ENCODE results near the gene ARHGEF26.

DNA sequence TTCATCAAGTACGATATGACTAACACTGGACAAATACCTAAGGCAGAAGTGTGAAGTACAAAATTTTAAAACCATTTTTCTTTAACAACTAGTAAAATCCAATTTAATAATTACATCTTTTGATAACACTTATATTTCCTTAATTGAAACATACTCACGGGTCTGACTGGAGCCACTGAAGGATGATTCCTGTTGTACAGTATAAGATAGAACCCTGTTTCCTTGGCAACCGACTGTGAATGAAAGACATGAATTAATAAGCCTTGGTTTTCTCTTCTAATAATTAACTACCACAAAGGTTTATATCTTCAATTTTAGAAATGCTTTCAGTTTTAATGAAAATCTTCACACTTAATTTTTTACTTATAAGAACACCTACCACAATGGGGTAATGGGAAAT lies 183.7 kb downstream of the ARHGEF26 start:
- TF ChIP-seq POLR2A (IDR thresholded peaks at IDR 0.05): no peak
- TF ChIP-seq, protein P1, sequence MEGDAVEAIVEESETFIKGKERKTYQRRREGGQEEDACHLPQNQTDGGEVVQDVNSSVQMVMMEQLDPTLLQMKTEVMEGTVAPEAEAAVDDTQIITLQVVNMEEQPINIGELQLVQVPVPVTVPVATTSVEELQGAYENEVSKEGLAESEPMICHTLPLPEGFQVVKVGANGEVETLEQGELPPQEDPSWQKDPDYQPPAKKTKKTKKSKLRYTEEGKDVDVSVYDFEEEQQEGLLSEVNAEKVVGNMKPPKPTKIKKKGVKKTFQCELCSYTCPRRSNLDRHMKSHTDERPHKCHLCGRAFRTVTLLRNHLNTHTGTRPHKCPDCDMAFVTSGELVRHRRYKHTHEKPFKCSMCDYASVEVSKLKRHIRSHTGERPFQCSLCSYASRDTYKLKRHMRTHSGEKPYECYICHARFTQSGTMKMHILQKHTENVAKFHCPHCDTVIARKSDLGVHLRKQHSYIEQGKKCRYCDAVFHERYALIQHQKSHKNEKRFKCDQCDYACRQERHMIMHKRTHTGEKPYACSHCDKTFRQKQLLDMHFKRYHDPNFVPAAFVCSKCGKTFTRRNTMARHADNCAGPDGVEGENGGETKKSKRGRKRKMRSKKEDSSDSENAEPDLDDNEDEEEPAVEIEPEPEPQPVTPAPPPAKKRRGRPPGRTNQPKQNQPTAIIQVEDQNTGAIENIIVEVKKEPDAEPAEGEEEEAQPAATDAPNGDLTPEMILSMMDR (IDR thresholded peaks at IDR 0.05): no peak

All from vagina (tissue), 2 donors.